PC-9 (cell line): ENCODE measurements around the gene GULP1. TPM values are rescaled to one million over a fixed set of nuclear protein-coding genes. Genes with fewer than 3 reads are reported as not detected.

Experiments used
- BruUV-seq: library from RNA; stranded (reverse); fragments of 400-500 nt; replicated peaks from 2 replicates; lab custom pipeline; 2021; lab: Mats Ljungman, UMichigan
- CTCF ChIA-PET: fragments of 300-600 bp; sonication (Branson Sonifier 250); formaldehyde crosslinking; loops from one replicate; lab custom pipeline; 2022; ENCODE audit warnings: antibody characterized with exemption; lab: Charles Lee
- POLR2A ChIA-PET: fragments of 300-600 bp; sonication (Branson Sonifier 250); formaldehyde crosslinking; loops from one replicate; lab custom pipeline; 2022; ENCODE audit warnings: antibody characterized with exemption; ENCODE audit not compliant: unreplicated experiment; lab: Charles Lee
- DNase-seq, 2 experiments: peaks; one replicate each; pipeline versions ENCODE4 v3.0.0 to v3.0.0-alpha.2; 2015 to 2022; ENCODE audit warnings: mixed read lengths in 1 of 2
- H2AFZ ChIP-seq: fragments of 200-600 bp; sonication (generic); 2 replicates; pipeline ENCODE4 v1.8.1; 2017; ENCODE audit warnings: antibody characterized with exemption
- H3F3A ChIP-seq: fragments of 200-600 bp; sonication (generic); 2 replicates; pipeline ENCODE4 v1.8.1; 2017; ENCODE audit warnings: antibody characterized with exemption, mild to moderate bottlenecking, low read depth; ENCODE audit not compliant: insufficient read depth
- H3K27ac ChIP-seq: fragments of 200-600 bp; sonication (generic); 2 replicates; pipeline ENCODE4 v1.6.1; 2016; ENCODE audit warnings: mixed run types
- H3K27me3 ChIP-seq: fragments of 200-600 bp; sonication (generic); 2 replicates; pipeline ENCODE4 v1.6.1; 2016; ENCODE audit warnings: low read depth, mixed run types; ENCODE audit not compliant: insufficient read depth
- H3K36me3 ChIP-seq: fragments of 200-600 bp; sonication (generic); 2 replicates; pipeline ENCODE4 v1.6.1; 2016; ENCODE audit warnings: low read depth, mixed run types
- H3K4me1 ChIP-seq: fragments of 200-600 bp; sonication (generic); replicated peaks from 2 replicates; pipeline ENCODE4 v1.6.1; 2016; ENCODE audit warnings: mixed run types; ENCODE audit not compliant: insufficient read depth
- H3K4me2 ChIP-seq: fragments of 200-600 bp; sonication (generic); 2 replicates; pipeline ENCODE4 v1.6.1; 2017; ENCODE audit warnings: mixed run types
- H3K4me3 ChIP-seq: fragments of 200-600 bp; sonication (generic); 2 replicates; pipeline ENCODE4 v1.6.1; 2016; ENCODE audit warnings: mixed run types
- H3K79me2 ChIP-seq: fragments of 200-600 bp; sonication (generic); 2 replicates; pipeline ENCODE4 v1.6.1; 2017; ENCODE audit warnings: low read depth, mixed run types
- H3K9me2 ChIP-seq: fragments of 200-600 bp; sonication (generic); 2 replicates; pipeline ENCODE4 v1.8.1; 2017; ENCODE audit warnings: mild to moderate bottlenecking; ENCODE audit not compliant: insufficient read depth
- H3K9me3 ChIP-seq: fragments of 200-600 bp; sonication (generic); 2 replicates; pipeline ENCODE4 v1.8.1; 2016; ENCODE audit warnings: low read depth; ENCODE audit not compliant: insufficient read depth
- H4K20me1 ChIP-seq: fragments of 200-600 bp; sonication (generic); 2 replicates; pipeline ENCODE4 v1.8.1; 2017; ENCODE audit not compliant: insufficient read depth
- CTCF ChIP-seq: fragments of 200-600 bp; sonication (generic); conservative IDR thresholded peaks from 2 replicates; pipeline ENCODE4 v1.6.1; 2017; ENCODE audit warnings: mixed run types, antibody characterized with exemption, mild to moderate bottlenecking, moderate library complexity
- EZH2 ChIP-seq: fragments of 200-600 bp; sonication (generic); IDR thresholded peaks from 2 replicates; pipeline ENCODE4 v1.8.0; 2017; ENCODE audit warnings: antibody characterized with exemption, low read depth
- intact Hi-C: fragments of 100-400 bp; cut with micrococcal nuclease; formaldehyde crosslinking; loops from one replicate; pipeline ENCODE4 v1.10.0; 2022; ENCODE audit not compliant: unreplicated experiment
- total RNA-seq: library from RNA; stranded (reverse); gene quantifications from 2 replicates; pipeline ENCODE4 v1.2.3, GENCODE V29; 2021

The GULP1 gene
- total RNA-seq, 1 experiment from 2014 or later = 38.0 TPM

- ChIA-PET POLR2A (no interaction called here), CTCF (no interaction called here)
Observed at GRCh38 chr2:188511346-188511745, 219.7 kb downstream of the GULP1 start.

DNA sequence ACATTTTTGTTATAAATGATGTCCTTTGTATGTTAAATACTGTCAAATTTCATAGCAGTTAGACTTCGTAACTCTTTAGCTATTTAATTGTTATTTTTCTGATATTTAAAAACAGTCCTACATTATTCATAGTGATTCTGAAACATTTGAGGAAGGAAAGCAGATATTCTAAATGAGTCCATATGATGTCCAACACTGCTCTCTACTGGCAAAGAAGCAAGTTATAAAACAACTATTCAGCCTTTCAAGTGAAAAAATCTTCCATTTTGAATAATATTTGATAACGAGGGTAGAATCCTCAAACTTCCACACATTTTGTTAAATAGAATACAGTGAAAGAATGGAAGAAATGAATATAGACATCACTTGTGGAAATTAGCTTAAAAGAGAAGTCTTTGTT is 220.8 kb downstream of the GULP1 start:
- H3K4me1 ChIP-seq = no peaks in the 10 kb centered on the region
- H3K9me3 ChIP-seq = no peaks in the 10 kb centered on the region
- no peak for DNase-seq
- H3K27ac ChIP-seq = no peak overlapping the region
- no peaks in the 10 kb centered on the region for H3K27me3 ChIP-seq
- H3K4me2 ChIP-seq = no peak overlapping the region
- CTCF ChIA-PET = interaction anchor here (0.7 kb wide), 1 partner anchor 221 kb away, joined by 3 read pairs; the partner anchor contains the start of gene GULP1
- H3K36me3 ChIP-seq = no peaks in the 10 kb centered on the region
- intact Hi-C loops = loop anchor here (2.0 to 5.0 kb wide), 4 partner anchors 220 to 1012 kb away; partner anchors contain the start of gene GULP1
- no peaks in the 10 kb centered on the region for H4K20me1 ChIP-seq
- no peak overlapping the region for H3K4me3 ChIP-seq
- H2AFZ ChIP-seq = no peak overlapping the region
- no peaks in the 10 kb centered on the region for H3K9me2 ChIP-seq
- H3F3A ChIP-seq = no peaks in the 10 kb centered on the region
- TF ChIP-seq EZH2 (no peak), CTCF (peak; percentile 74)
- no TSS peak for BruUV-seq
- POLR2A ChIA-PET = no interaction called here
- no peaks in the 10 kb centered on the region for H3K79me2 ChIP-seq

More at GRCh38 chr2:188511346-188511745, 219.7 kb downstream of the GULP1 start:
- BruUV-seq = no TSS peak
- Histone ChIP-seq H3K9me2 (no peaks in the 10 kb centered on the region), H4K20me1 (no peaks in the 10 kb centered on the region), H3K79me2 (no peaks in the 10 kb centered on the region), H3K27ac (no peak overlapping the region), H3K4me3 (no peak overlapping the region), H3K9me3 (no peaks in the 10 kb centered on the region), H3F3A (no peaks in the 10 kb centered on the region), H3K4me2 (no peak overlapping the region), H2AFZ (no peak overlapping the region), H3K4me1 (no peaks in the 10 kb centered on the region), H3K27me3 (no peaks in the 10 kb centered on the region), H3K36me3 (no peaks in the 10 kb centered on the region)
- TF ChIP-seq CTCF (no peak), EZH2 (no peak)
- intact Hi-C loops = loop anchor here (5.0 kb wide), 2 partner anchors 219 to 929 kb away; partner anchors contain the start of gene GULP1
- no peak for DNase-seq

DNA sequence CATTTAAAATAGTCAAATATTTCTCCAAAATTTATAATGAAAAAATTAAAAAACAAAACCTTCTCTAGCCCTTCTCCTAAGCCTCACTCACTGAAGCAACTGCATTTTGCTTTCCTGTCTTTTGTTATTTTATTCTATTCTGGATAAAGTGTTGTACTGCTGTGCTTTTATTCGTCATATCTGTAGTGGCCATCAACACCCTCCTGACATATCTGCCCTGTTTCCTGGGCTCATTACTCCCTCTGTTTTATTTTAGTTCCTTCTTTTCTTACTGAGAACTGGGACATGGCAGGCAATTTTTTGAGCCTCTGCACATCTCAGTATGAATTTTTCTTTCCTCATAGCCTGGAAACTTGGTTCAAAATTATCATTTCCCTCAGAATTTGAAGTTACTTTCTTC is 224.2 kb downstream of the GULP1 start:
- no peaks in the 10 kb centered on the region for H4K20me1 ChIP-seq
- H3K4me2 ChIP-seq = no peak overlapping the region
- H3F3A ChIP-seq = no peaks in the 10 kb centered on the region
- H3K79me2 ChIP-seq = no peaks in the 10 kb centered on the region
- TF ChIP-seq CTCF (no peak), EZH2 (no peak)
- H3K9me3 ChIP-seq = no peaks in the 10 kb centered on the region
- H3K4me3 ChIP-seq = no peak overlapping the region
- BruUV-seq = no TSS peak
- no peak overlapping the region for H3K27ac ChIP-seq
- H3K36me3 ChIP-seq = no peaks in the 10 kb centered on the region
- no peak overlapping the region for H2AFZ ChIP-seq
- no peaks in the 10 kb centered on the region for H3K4me1 ChIP-seq
- H3K9me2 ChIP-seq = no peaks in the 10 kb centered on the region
- ChIA-PET POLR2A (no interaction called here), CTCF (no interaction called here)
- intact Hi-C loops = no loop called here
- H3K27me3 ChIP-seq = no peaks in the 10 kb centered on the region
- no peak for DNase-seq
